Right lobe of liver (tissue), 6 donors: ENCODE measurements around the gene TINAG. TPM values are rescaled to one million over a fixed set of nuclear protein-coding genes. Genes with fewer than 3 reads are reported as not detected.

ENCODE experiments used
- ATAC-seq, 4 donors: fragments of 200-7000 bp; cut with Tn5 transposase; one replicate each; pipeline ENCODE4 v1.9.1; 2020; ENCODE audit warnings: mild to moderate bottlenecking in 4 of 4, moderate library complexity in 4 of 4
- DNase-seq, 3 donors: peaks; one replicate each; pipeline ENCODE4 v3.0.0-alpha.2; 2020
- H3K27ac ChIP-seq, 3 donors: fragments of 200-600 bp; one replicate each; pipeline ENCODE4 v1.8.0; 2022
- H3K27me3 ChIP-seq, 2 donors: fragments of 200-600 bp; one replicate each; pipeline ENCODE4 v1.8.0; 2022
- H3K36me3 ChIP-seq, 4 donors: fragments of 200-600 bp; sonication (generic) in 1 of 4; one replicate each; pipeline versions ENCODE4 v1.5.1 to v1.8.0; 2017 to 2022; ENCODE audit warnings: control low read depth in 1 of 4
- H3K4me1 ChIP-seq, 4 donors: fragments of 200-600 bp; sonication (generic) in 1 of 4; one replicate each; pipeline versions ENCODE4 v1.5.1 to v1.8.0; 2017 to 2022; ENCODE audit warnings: control low read depth in 1 of 4
- H3K4me3 ChIP-seq, 3 donors: fragments of 200-600 bp; one replicate each; pipeline ENCODE4 v1.8.0; 2022
- H3K9me3 ChIP-seq, 4 donors: fragments of 200-600 bp; sonication (generic) in 1 of 4; one replicate each; pipeline versions ENCODE4 v1.5.1 to v1.8.0; 2017 to 2022; ENCODE audit warnings: control low read depth in 1 of 4
- POLR2A ChIP-seq: fragments of 450-650 bp; IDR thresholded peaks from one replicate; pipeline ENCODE4 v1.6.1; 2017; ENCODE audit warnings: antibody characterized with exemption, mild to moderate bottlenecking
- WGBS: methylation state at CpG from one replicate; pipeline ENCODE4 v1.1.6; 2018; ENCODE audit warnings: low coverage, low lambda C conversion rate; ENCODE audit not compliant: insufficient coverage; ENCODE audit errors: missing lambda C conversion rate; 5-methylcytosine and 5-hydroxymethylcytosine counted together
- intact Hi-C, 2 donors: fragments of 100-400 bp; cut with DNase I; formaldehyde crosslinking; loops; one replicate each; pipeline versions ENCODE4 v1.11.2 to v1.14.1; 2022
- total RNA-seq, 6 experiments: library from RNA; depleted of rRNA in 2 of 6; stranded (reverse); fragments of >200 nt in 2 of 6; fragmentation: NEBNext Ultra II Directional in 3 of 6; extraction: Animal tissue kit (Norgen Biotek cat#: 25700) in 3 of 6; gene quantifications; one replicate each; pipeline versions ENCODE4 v1.1.0 to v1.2.4, GENCODE V29; 2016 to 2023
- TF ChIP-seq, protein P1 (sequence below), 4 donors: fragments of 200-600 bp in 3 of 4; fragments of 450-650 bp in 1 of 4; IDR thresholded peaks; one replicate each; pipeline versions ENCODE4 v1.5.1 to v1.8.0; 2016 to 2022; ENCODE audit warnings: antibody characterized with exemption in 4 of 4, mild to moderate bottlenecking in 2 of 4
- donor health status: DM: no; HTN: yes; CAD: no.
- donor health status: DM: no; HTN: no; CAD: no.
- donor health status: DM: no; HTN: no; CAD: no.
- donor health status: DM: no; HTN: yes; CAD: no.
- donor health status: DM: no; HTN: yes; CAD: no.

The TINAG gene
- total RNA-seq, 6 experiments from 2014 or later, result not detected

DNA sequence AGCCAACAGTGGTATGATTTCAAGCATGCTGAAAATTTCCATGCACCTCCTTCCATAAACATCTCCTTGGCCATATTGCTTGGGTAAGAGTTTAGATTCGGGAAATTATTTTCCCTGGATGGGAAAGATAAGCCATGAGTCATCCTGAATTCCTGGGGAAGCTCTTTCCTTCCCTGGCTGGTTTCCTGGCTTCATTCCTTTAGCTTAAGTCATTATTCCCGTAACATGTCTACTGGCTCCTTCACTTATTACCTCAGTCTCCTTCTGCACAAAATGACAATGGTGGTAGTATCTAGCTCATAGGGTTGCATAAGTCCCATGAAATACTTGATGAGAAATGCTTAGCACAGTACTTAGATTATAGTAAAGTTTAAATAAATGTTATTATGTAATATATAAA, 27.6 kb downstream of the TINAG start:
- no peaks in the 10 kb centered on the region for H3K36me3 ChIP-seq
- intact Hi-C loops, result no loop called here
- no peaks in the 10 kb centered on the region for H3K9me3 ChIP-seq
- H3K27ac ChIP-seq, result no peak overlapping the region
- no peaks in the 10 kb centered on the region for H3K4me1 ChIP-seq
- DNase-seq (no peak), ATAC-seq (no peak)
- 31% methylated on average over 2 of the region's 2 CpGs for WGBS
- TF ChIP-seq, protein P1, sequence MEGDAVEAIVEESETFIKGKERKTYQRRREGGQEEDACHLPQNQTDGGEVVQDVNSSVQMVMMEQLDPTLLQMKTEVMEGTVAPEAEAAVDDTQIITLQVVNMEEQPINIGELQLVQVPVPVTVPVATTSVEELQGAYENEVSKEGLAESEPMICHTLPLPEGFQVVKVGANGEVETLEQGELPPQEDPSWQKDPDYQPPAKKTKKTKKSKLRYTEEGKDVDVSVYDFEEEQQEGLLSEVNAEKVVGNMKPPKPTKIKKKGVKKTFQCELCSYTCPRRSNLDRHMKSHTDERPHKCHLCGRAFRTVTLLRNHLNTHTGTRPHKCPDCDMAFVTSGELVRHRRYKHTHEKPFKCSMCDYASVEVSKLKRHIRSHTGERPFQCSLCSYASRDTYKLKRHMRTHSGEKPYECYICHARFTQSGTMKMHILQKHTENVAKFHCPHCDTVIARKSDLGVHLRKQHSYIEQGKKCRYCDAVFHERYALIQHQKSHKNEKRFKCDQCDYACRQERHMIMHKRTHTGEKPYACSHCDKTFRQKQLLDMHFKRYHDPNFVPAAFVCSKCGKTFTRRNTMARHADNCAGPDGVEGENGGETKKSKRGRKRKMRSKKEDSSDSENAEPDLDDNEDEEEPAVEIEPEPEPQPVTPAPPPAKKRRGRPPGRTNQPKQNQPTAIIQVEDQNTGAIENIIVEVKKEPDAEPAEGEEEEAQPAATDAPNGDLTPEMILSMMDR (IDR thresholded peaks at IDR 0.05), result no peak
- TF ChIP-seq POLR2A, result no peak
- no peaks in the 10 kb centered on the region for H3K27me3 ChIP-seq
- no peak overlapping the region for H3K4me3 ChIP-seq

DNA sequence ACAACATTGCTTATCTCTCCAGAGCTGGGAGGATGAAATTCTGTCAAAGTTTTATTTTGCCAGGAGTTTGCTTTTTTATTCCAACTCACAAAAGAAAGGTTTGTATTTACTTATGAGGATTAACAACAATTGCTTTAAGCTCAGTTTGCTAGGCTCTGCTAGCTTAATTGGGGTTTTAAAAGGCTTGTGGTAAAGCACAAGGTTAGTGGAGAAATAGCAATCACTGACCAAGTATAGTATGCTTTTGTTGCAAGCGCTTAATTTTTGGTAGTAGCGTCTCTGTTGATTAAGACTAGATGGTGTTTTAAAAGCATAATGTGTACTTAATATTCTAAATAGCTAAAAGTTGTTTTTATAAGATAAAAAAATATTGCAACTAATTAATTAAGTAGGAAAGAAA, 45.7 kb downstream of the TINAG start:
- intact Hi-C loops, result no loop called here
- Histone ChIP-seq H3K4me1 (no peaks in the 10 kb centered on the region), H3K27ac (no peak overlapping the region), H3K27me3 (no peaks in the 10 kb centered on the region), H3K4me3 (no peak overlapping the region), H3K36me3 (no peaks in the 10 kb centered on the region), H3K9me3 (no peaks in the 10 kb centered on the region)
- WGBS, result 85% methylated on average over 2 of the region's 2 CpGs
- no peak for TF ChIP-seq POLR2A
- TF ChIP-seq, protein P1 (IDR thresholded peaks at IDR 0.05), result no peak
- no peak for ATAC-seq
- DNase-seq, result no peak

DNA sequence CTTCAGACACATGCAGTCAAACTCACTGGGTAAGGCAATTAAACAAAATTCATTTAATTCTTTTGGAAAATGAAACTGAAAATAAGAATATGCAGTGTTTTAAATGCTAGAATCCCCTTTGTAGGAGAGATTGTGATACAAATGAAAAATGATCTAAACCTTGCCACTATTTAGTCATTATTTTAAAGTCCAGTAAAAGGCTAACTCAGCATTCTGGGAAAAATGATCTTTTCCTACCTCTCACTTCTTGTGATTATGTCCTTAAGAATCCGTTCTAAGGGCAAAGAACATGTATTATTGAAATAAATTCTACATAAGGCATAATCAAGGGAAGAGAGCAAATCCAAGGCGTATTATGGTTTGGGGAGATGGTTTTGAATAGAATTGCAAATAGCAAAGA, 46.4 kb downstream of the TINAG start:
- H3K27ac ChIP-seq, result no peak overlapping the region
- no peaks in the 10 kb centered on the region for H3K27me3 ChIP-seq
- intact Hi-C loops, result no loop called here
- no peaks in the 10 kb centered on the region for H3K9me3 ChIP-seq
- ATAC-seq, result no peak
- H3K36me3 ChIP-seq, result no peaks in the 10 kb centered on the region
- no peak overlapping the region for H3K4me3 ChIP-seq
- H3K4me1 ChIP-seq, result no peaks in the 10 kb centered on the region
- TF ChIP-seq, protein P1 (IDR thresholded peaks at IDR 0.05), result no peak
- TF ChIP-seq POLR2A, result no peak
- DNase-seq, result no peak
- 48% methylated on average over 2 of the region's 2 CpGs for WGBS

DNA sequence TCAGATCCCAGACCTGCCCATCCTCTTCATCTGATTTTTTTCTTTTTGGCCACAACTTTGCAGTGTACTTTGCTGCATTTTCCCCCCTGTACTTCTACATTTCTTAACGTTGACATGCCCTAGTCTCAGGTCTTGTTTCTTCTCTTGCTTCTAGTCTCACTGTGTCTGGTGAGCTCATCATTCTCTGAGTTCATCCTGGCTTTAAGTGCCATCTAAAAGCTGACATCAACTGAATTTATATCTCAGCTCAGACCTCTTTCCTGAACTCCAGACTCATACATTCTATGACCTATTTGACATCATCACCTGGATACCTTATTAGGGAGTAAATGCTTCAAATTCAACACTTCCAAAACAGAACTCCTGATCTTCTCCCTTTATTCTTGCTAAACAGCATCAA, 48.9 kb downstream of the TINAG start:
- H3K4me1 ChIP-seq, result no peaks in the 10 kb centered on the region
- intact Hi-C loops, result no loop called here
- ATAC-seq, result no peak

More for the DNA sequence above, 48.9 kb downstream of the TINAG start:
- no peaks in the 10 kb centered on the region for H3K36me3 ChIP-seq
- no peak overlapping the region for H3K4me3 ChIP-seq
- TF ChIP-seq, protein P1 (IDR thresholded peaks at IDR 0.05), result no peak
- TF ChIP-seq POLR2A, result no peak
- H3K9me3 ChIP-seq, result no peaks in the 10 kb centered on the region
- 41% methylated on average over 1 of the region's 1 CpG for WGBS
- no peak overlapping the region for H3K27ac ChIP-seq
- H3K27me3 ChIP-seq, result no peaks in the 10 kb centered on the region
- no peak for DNase-seq
